H1 (cell line): ENCODE results near the gene PIBF1. TPM values are rescaled to one million over a fixed set of nuclear protein-coding genes. Genes with fewer than 3 reads are reported as not detected.

Experiments
- CTCF ChIA-PET: fragments of 300-600 bp; sonication (Branson Sonifier 250); formaldehyde crosslinking; loops from one replicate; lab custom pipeline; 2021; ENCODE audit not compliant: partially characterized antibody; lab: Charles Lee
- POLR2A ChIA-PET: fragments of 300-600 bp; sonication (Branson Sonifier 250); formaldehyde crosslinking; loops from one replicate; lab custom pipeline; 2021; ENCODE audit warnings: inconsistent platforms; ENCODE audit not compliant: partially characterized antibody; lab: Charles Lee
- DNase-seq, 2 experiments: peaks; one replicate each; pipeline versions ENCODE4 v3.0.0 to v3.0.0-alpha.2; 2010 to 2022; ENCODE audit warnings: low spot score in 2 of 2, low read depth in 1 of 2, mixed read lengths in 1 of 2
- FAIRE-seq: peaks from 2 replicates; lab custom pipeline; 2011; peaks lifted over from hg19 to GRCh38; lab: Jason Lieb, UNC
- H2AFZ ChIP-seq: 2 replicates; pipeline ENCODE4 v1.8.1; 2012; ENCODE audit warnings: low read length, inconsistent platforms
- H2AK5ac ChIP-seq: 2 replicates; pipeline ENCODE4 v1.6.1; 2013; ENCODE audit warnings: low read depth, low read length
- H2BK120ac ChIP-seq: replicated peaks from 2 replicates; pipeline ENCODE3; 2013; ENCODE audit warnings: low read depth, low read length, inconsistent platforms
- H2BK12ac ChIP-seq: 2 replicates; pipeline ENCODE4 v1.6.1; 2013; ENCODE audit warnings: low read depth, low read length
- H2BK15ac ChIP-seq: 2 replicates; pipeline ENCODE4 v1.6.1; 2013; ENCODE audit warnings: low read length
- H2BK20ac ChIP-seq: 2 replicates; pipeline ENCODE4 v1.6.1; 2013; ENCODE audit warnings: low read length
- H2BK5ac ChIP-seq: 2 replicates; pipeline ENCODE4 v1.6.1; 2013; ENCODE audit warnings: low read depth, low read length
- H3K14ac ChIP-seq: 2 replicates; pipeline ENCODE4 v1.6.1; 2013; ENCODE audit warnings: inconsistent platforms; ENCODE audit not compliant: insufficient read length
- H3K18ac ChIP-seq: 2 replicates; pipeline ENCODE4 v1.6.1; 2013; ENCODE audit warnings: low read length; ENCODE audit errors: extremely low read depth
- H3K23ac ChIP-seq: 2 replicates; pipeline ENCODE4 v1.6.1; 2013; ENCODE audit warnings: inconsistent platforms; ENCODE audit not compliant: insufficient read length
- H3K23me2 ChIP-seq: 2 replicates; pipeline ENCODE4 v1.6.1; 2013; ENCODE audit warnings: low read depth, low read length
- H3K27ac ChIP-seq: 2 replicates; pipeline ENCODE4 v1.6.1; 2011; ENCODE audit warnings: low read depth, low read length, inconsistent platforms
- H3K27me3 ChIP-seq, 4 experiments: replicated peaks in 1 of 4; 1 replicate in 1 of 4; 2 replicates in 3 of 4; pipeline versions ENCODE4 v1.6.1 to v1.8.1; 2011 to 2013; ENCODE audit warnings: low read length in 3 of 4, mild to moderate bottlenecking in 3 of 4, inconsistent platforms in 2 of 4, mixed read lengths in 2 of 4, moderate library complexity in 1 of 4; ENCODE audit not compliant: control insufficient read depth in 3 of 4, insufficient read depth in 3 of 4; ENCODE audit errors: extremely low read depth in 1 of 4
- H3K36me3 ChIP-seq, 4 experiments: 2 replicates each; pipeline versions ENCODE4 v1.6.1 to v1.8.1; 2011 to 2013; ENCODE audit warnings: mild to moderate bottlenecking in 4 of 4, low read length in 3 of 4, moderate library complexity in 2 of 4, control low read depth in 1 of 4, inconsistent platforms in 1 of 4; ENCODE audit not compliant: insufficient read depth in 4 of 4, control insufficient read depth in 2 of 4
- H3K4ac ChIP-seq: replicated peaks from 2 replicates; pipeline ENCODE3; 2013; ENCODE audit warnings: low read length, low read depth, mixed read lengths, inconsistent platforms; ENCODE audit not compliant: insufficient read length
- H3K4me1 ChIP-seq, 4 experiments: replicated peaks in 1 of 4; 1 replicate in 1 of 4; 2 replicates in 3 of 4; pipeline versions ENCODE4 v1.6.1 to v1.8.1; 2011 to 2013; ENCODE audit warnings: low read length in 3 of 4, inconsistent platforms in 2 of 4, mixed read lengths in 1 of 4; ENCODE audit not compliant: insufficient read depth in 4 of 4, control insufficient read depth in 3 of 4
- H3K4me2 ChIP-seq, 2 experiments: 2 replicates each; pipeline versions ENCODE4 v1.6.1 to v1.8.1; 2011 to 2013; ENCODE audit warnings: low read depth in 2 of 2, low read length in 2 of 2, control low read depth in 1 of 2, inconsistent platforms in 1 of 2, mild to moderate bottlenecking in 1 of 2; ENCODE audit not compliant: insufficient read depth in 1 of 2
- H3K4me3 ChIP-seq, 4 experiments: fragments of 200-600, 300-600 bp in 1 of 4; sonication (generic), shearing (Covaris generic), sonication (Bioruptor Twin) in 1 of 4; 2 replicates each; pipeline versions ENCODE4 v1.5.1 to v1.8.1; 2011 to 2016; ENCODE audit warnings: low read length in 4 of 4, low read depth in 3 of 4, control low read depth in 2 of 4, inconsistent platforms in 2 of 4, mild to moderate bottlenecking in 2 of 4, mixed read lengths in 1 of 4, moderate library complexity in 1 of 4; ENCODE audit not compliant: insufficient read depth in 2 of 4; ENCODE audit errors: extremely low read depth in 1 of 4
- H3K56ac ChIP-seq: replicated peaks from 2 replicates; pipeline ENCODE3; 2013; ENCODE audit warnings: low read depth, mild to moderate bottlenecking, mixed read lengths, low read length, inconsistent platforms; ENCODE audit not compliant: insufficient read length
- H3K79me1 ChIP-seq: 2 replicates; pipeline ENCODE4 v1.6.1; 2013; ENCODE audit warnings: low read depth, low read length, control low read depth
- H3K79me2 ChIP-seq, 2 experiments: 2 replicates each; pipeline versions ENCODE4 v1.6.1 to v1.8.1; 2012 to 2013; ENCODE audit warnings: low read length in 2 of 2, mild to moderate bottlenecking in 2 of 2, inconsistent platforms in 1 of 2; ENCODE audit not compliant: insufficient read depth in 2 of 2, control insufficient read depth in 1 of 2
- H3K9ac ChIP-seq, 4 experiments: replicated peaks in 1 of 4; 1 replicate in 1 of 4; 2 replicates in 3 of 4; pipeline versions ENCODE4 v1.6.1 to v1.8.1; 2011 to 2013; ENCODE audit warnings: low read depth in 3 of 4, low read length in 3 of 4, control low read depth in 2 of 4, mild to moderate bottlenecking in 2 of 4, moderate library complexity in 2 of 4, inconsistent platforms in 1 of 4; ENCODE audit errors: extremely low read depth in 1 of 4
- H3K9me3 ChIP-seq, 2 experiments: 2 replicates each; pipeline versions ENCODE4 v1.6.1 to v1.8.1; 2012 to 2013; ENCODE audit warnings: mild to moderate bottlenecking in 2 of 2, moderate library complexity in 2 of 2, control low read depth in 1 of 2, inconsistent platforms in 1 of 2, low read depth in 1 of 2, low read length in 1 of 2, mixed read lengths in 1 of 2; ENCODE audit not compliant: insufficient read depth in 2 of 2
- H4K20me1 ChIP-seq, 2 experiments: replicated peaks in 1 of 2; 2 replicates each; pipeline versions ENCODE3 to v1.8.1; 2011 to 2013; ENCODE audit warnings: inconsistent platforms in 2 of 2, low read length in 2 of 2, mild to moderate bottlenecking in 1 of 2; ENCODE audit not compliant: insufficient read depth in 2 of 2, control insufficient read depth in 1 of 2
- H4K5ac ChIP-seq: 2 replicates; pipeline ENCODE4 v1.6.1; 2013; ENCODE audit warnings: low read length, low read depth, mixed read lengths, inconsistent platforms; ENCODE audit not compliant: insufficient read length
- H4K8ac ChIP-seq: 2 replicates; pipeline ENCODE4 v1.8.0; 2013; ENCODE audit warnings: mild to moderate bottlenecking, moderate library complexity, low read length, inconsistent platforms; ENCODE audit not compliant: insufficient read depth; ENCODE audit errors: extremely low read depth
- H4K91ac ChIP-seq: replicated peaks from 2 replicates; pipeline ENCODE3; 2013; ENCODE audit warnings: low read length, mixed read lengths, inconsistent platforms; ENCODE audit not compliant: insufficient read length
- GABPA ChIP-seq: IDR thresholded peaks from 2 replicates; pipeline ENCODE4 v1.6.1; 2011; ENCODE audit warnings: mild to moderate bottlenecking, low read length, moderate library complexity, borderline replicate concordance; ENCODE audit not compliant: insufficient read depth
- HDAC2 ChIP-seq, 2 experiments: fragments of 300-600 bp in 1 of 2; sonication (generic) in 1 of 2; IDR thresholded peaks; 2 replicates each; pipeline ENCODE4 v1.6.1; 2011 to 2012; ENCODE audit warnings: low read depth in 2 of 2, low read length in 2 of 2, mild to moderate bottlenecking in 2 of 2, moderate library complexity in 2 of 2, borderline replicate concordance in 1 of 2, inconsistent platforms in 1 of 2
- HDAC6 ChIP-seq: IDR thresholded peaks from one replicate; pipeline ENCODE4 v1.7.1; 2012; ENCODE audit warnings: low read depth, mild to moderate bottlenecking, inconsistent platforms, low read length, moderate library complexity
- SIRT6 ChIP-seq: IDR thresholded peaks from one replicate; pipeline ENCODE4 v1.7.1; 2012; ENCODE audit warnings: low read length, inconsistent platforms
- TAF7 ChIP-seq: optimal IDR thresholded peaks from 2 replicates; pipeline ENCODE3; 2011; ENCODE audit warnings: low read depth, mild to moderate bottlenecking, inconsistent platforms, low read length, moderate library complexity, borderline replicate concordance
- WGBS, 2 experiments: shearing (Covaris generic) in 1 of 2; methylation state at CpG; one replicate each; pipeline versions ENCODE4 v1.1.6 to v1.1.7; 2013 to 2015; ENCODE audit warnings: low lambda C conversion rate in 2 of 2, mixed read lengths in 2 of 2, inconsistent platforms in 1 of 2, low coverage in 1 of 2, missing lambda C conversion rate in 1 of 2; ENCODE audit not compliant: insufficient replicate concordance in 2 of 2, insufficient coverage in 1 of 2, insufficient read length in 1 of 2; ENCODE audit errors: extremely low coverage in 1 of 2, missing lambda C conversion rate in 1 of 2; 5-methylcytosine and 5-hydroxymethylcytosine counted together
- polyA plus RNA-seq, 7 experiments: library from polyadenylated mRNA; depleted of rRNA in 3 of 7; stranded (reverse) in 5 of 7; unstranded in 2 of 7; fragments of >200 nt in 5 of 7; fragments of 200-250 nt in 2 of 7; gene quantifications; 1 replicate in 5 of 7; 2 replicates in 1 of 7; 4 replicates in 1 of 7; pipeline versions ENCODE4 v1.2.1 to v1.2.3, GENCODE V29; 2011 to 2013; ENCODE audit warnings: missing spikeins in 2 of 7, mixed read lengths in 2 of 7
- total RNA-seq: library from RNA; stranded (reverse); fragmentation: NEBNext Ultra II Directional; extraction: Animal tissue kit (Norgen Biotek cat#: 25700); gene quantifications from 2 replicates; pipeline ENCODE4 v1.2.1, GENCODE V29; 2021

PIBF1 gene
- total and polyA plus RNA-seq, 2 of the 8 experiments (the other 6 are each of a cell fraction or from before 2014, with no cell fraction given), result 1.1 to 13.2 TPM

- no peak overlapping the region for H3K27ac ChIP-seq
- no peak for FAIRE-seq
- TF ChIP-seq GABPA, result no peak
- TF ChIP-seq HDAC2 (IDR thresholded peaks at IDR 0.05; ENCODE audit: borderline replicate concordance in 1 of 2, low read depth in 2 of 2, low read length in 2 of 2), result no peak
- TF ChIP-seq TAF7, result no peak
- no peak for TF ChIP-seq SIRT6
- TF ChIP-seq HDAC6, result no peak
Observed at GRCh38 chr13:72970956-72971355, 189.0 kb downstream of the PIBF1 start.

More at GRCh38 chr13:72970956-72971355, 189.0 kb downstream of the PIBF1 start:
- POLR2A ChIA-PET, result no interaction called here
- no peak overlapping the region for H2AK5ac ChIP-seq
- no peaks in the 10 kb centered on the region for H3K79me1 ChIP-seq
- no peak overlapping the region for H3K23ac ChIP-seq
- no peaks in the 10 kb centered on the region for H3K4me1 ChIP-seq
- no peak overlapping the region for H2BK15ac ChIP-seq
- WGBS, 2 experiments, result 87% methylated on average over 5 of the region's 5 CpGs; no CpG with 5 or more reads in 1 of the 2 experiments
- no peak overlapping the region for H3K56ac ChIP-seq
- no peak overlapping the region for H3K18ac ChIP-seq
- H2BK20ac ChIP-seq, result no peak overlapping the region
- no peaks in the 10 kb centered on the region for H3K79me2 ChIP-seq
- peaks cover 0 to 1% (median 0%) of the 10 kb centered on the region in 4 experiments; a peak in 1 of 7 replicates for H3K27me3 ChIP-seq
- no peaks in the 10 kb centered on the region for H3K23me2 ChIP-seq
- no peak overlapping the region for H4K91ac ChIP-seq
- H3K9me3 ChIP-seq, result no peaks in the 10 kb centered on the region
- H2AFZ ChIP-seq, result no peak overlapping the region
- H4K5ac ChIP-seq, result no peak overlapping the region
- CTCF ChIA-PET, result interaction anchor here (1.4 to 2.0 kb wide), 2 partner anchors 11 to 18 kb away, joined by 3 to 7 read pairs; no protein-coding TSS in a partner anchor
- H4K20me1 ChIP-seq, result no peaks in the 10 kb centered on the region
- H3K4me3 ChIP-seq, result no peak overlapping the region
- no peak overlapping the region for H2BK5ac ChIP-seq
- H2BK120ac ChIP-seq, result no peak overlapping the region
- H3K9ac ChIP-seq, result no peak overlapping the region
- no peak overlapping the region for H2BK12ac ChIP-seq
- no peak overlapping the region for H3K4me2 ChIP-seq
- no peak overlapping the region for H4K8ac ChIP-seq
- no peak overlapping the region for H3K14ac ChIP-seq
- no peaks in the 10 kb centered on the region for H3K36me3 ChIP-seq
- no peak overlapping the region for H3K4ac ChIP-seq
- no peak for DNase-seq
